ENCODE measurements around the gene STK10.
"Not testable (repeated sequence)": the region's sequence is repeated elsewhere in the genome, so short reads cannot be mapped to it uniquely, and the experiment has no call there.

The STK10 gene

DNA sequence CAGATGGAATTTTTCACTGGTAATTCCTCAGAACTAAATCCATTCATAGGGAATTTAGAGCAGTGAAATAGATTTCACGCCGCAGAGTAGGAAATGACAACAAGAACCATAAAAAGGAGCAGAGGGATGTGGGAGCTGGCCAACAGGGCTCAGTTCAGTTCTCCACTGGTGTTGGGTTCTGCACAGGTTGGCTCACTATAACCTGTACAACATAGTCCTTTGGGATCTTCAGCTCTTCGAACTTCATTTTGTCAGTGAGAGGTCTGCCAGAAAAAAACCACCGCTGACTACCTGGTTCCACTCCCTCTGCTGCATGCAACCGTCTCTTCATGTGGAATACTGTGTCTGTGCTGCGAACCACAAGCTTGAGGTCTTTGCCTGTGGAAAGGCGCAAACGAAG lies 23.7 kb upstream of the STK10 start:
- H3K9ac ChIP-seq (ENCODE audit: low read length) = no peak overlapping the region
- no peaks in the 10 kb centered on the region for H3K9me3 ChIP-seq (ENCODE audit: control insufficient read depth, insufficient read depth, low read depth, low read length)
- peaks cover 48% of the 10 kb centered on the region for H3K36me3 ChIP-seq (ENCODE audit: control insufficient read depth, insufficient read depth, low read length)
- no peak overlapping the region for H3K4me3 ChIP-seq (ENCODE audit: low read depth, low read length)
- H3K27me3 ChIP-seq (ENCODE audit: control insufficient read depth, insufficient read depth, low read length) = no peaks in the 10 kb centered on the region
- no peak overlapping the region for H3K27ac ChIP-seq (ENCODE audit: low read depth, low read length)
- no peaks in the 10 kb centered on the region for H3K4me1 ChIP-seq (ENCODE audit: control insufficient read depth, insufficient read depth, low read length)

- Histone ChIP-seq H3K9ac (ENCODE audit: low read length) (no peak overlapping the region), H3K27me3 (ENCODE audit: control insufficient read depth, insufficient read depth, low read length) (no peaks in the 10 kb centered on the region), H3K4me3 (ENCODE audit: low read depth, low read length) (no peak overlapping the region), H3K4me1 (ENCODE audit: control insufficient read depth, insufficient read depth, low read length) (no peaks in the 10 kb centered on the region), H3K27ac (ENCODE audit: low read depth, low read length) (no peak overlapping the region), H3K9me3 (ENCODE audit: control insufficient read depth, insufficient read depth, low read depth, low read length) (no peaks in the 10 kb centered on the region), H3K36me3 (ENCODE audit: control insufficient read depth, insufficient read depth, low read length) (peaks cover 42% of the 10 kb centered on the region)
Observed at GRCh38 chr5:172209714-172210113, 21.7 kb upstream of the STK10 start.

GRCh38 chr5:172207511-172207910 lies 19.5 kb upstream of the STK10 start:
- Histone ChIP-seq H3K9ac (ENCODE audit: low read length) (no peak overlapping the region), H3K27ac (ENCODE audit: low read depth, low read length) (no peak overlapping the region), H3K4me1 (ENCODE audit: control insufficient read depth, insufficient read depth, low read length) (no peaks in the 10 kb centered on the region), H3K9me3 (ENCODE audit: control insufficient read depth, insufficient read depth, low read depth, low read length) (no peaks in the 10 kb centered on the region), H3K4me3 (ENCODE audit: low read depth, low read length) (no peak overlapping the region), H3K27me3 (ENCODE audit: control insufficient read depth, insufficient read depth, low read length) (no peaks in the 10 kb centered on the region), H3K36me3 (ENCODE audit: control insufficient read depth, insufficient read depth, low read length) (peaks cover 25% of the 10 kb centered on the region)

DNA sequence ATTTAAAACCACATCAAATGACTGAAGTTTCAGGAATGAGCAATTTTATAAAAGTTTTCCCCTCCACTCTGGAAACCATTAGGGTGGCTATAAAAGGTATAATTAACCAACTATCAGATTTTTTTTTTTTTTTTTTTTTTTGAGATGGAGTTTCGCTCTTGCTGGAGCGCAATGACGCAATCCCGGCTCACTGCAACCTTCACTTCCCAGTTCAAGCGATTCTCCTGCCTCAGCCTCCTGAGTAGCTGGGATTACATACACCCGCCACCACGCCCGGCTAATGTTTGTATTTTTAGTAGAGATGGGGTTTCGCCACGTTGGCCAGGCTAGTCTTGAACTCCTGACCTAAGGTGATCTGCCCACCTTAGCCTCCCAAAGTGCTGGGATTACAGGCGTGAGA lies 18.0 kb upstream of the STK10 start:
- H3K27ac ChIP-seq (ENCODE audit: low read depth, low read length); H3K4me1 ChIP-seq (ENCODE audit: control insufficient read depth, insufficient read depth, low read length); H3K9me3 ChIP-seq (ENCODE audit: control insufficient read depth, insufficient read depth, low read depth, low read length); H3K36me3 ChIP-seq (ENCODE audit: control insufficient read depth, insufficient read depth, low read length); H3K4me3 ChIP-seq (ENCODE audit: low read depth, low read length); H3K9ac ChIP-seq (ENCODE audit: low read length); H3K27me3 ChIP-seq (ENCODE audit: control insufficient read depth, insufficient read depth, low read length): not testable (repeated sequence)

DNA sequence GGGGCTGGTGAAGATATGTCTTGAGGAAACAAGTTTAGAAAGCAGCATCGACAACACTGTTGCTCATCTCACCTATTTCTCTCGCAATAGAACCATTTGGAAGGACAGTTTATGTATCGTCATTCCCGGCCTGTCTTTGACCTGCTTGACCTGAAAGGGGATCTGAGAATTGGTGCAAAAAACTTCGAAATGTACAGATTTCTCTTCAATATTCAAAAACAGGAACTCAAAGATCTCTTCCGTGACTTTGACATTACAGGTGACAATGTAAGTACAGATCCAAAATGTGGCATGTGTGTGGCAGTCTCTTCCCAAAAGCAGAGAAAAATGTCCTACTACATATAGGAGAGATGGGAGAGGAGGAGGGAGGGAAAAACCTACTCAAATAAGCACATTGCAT lies 12.5 kb upstream of the STK10 start:
- no peaks in the 10 kb centered on the region for H3K27me3 ChIP-seq (ENCODE audit: control insufficient read depth, insufficient read depth, low read length)
- 0 out of 2 replicates have a peak, but pooled peaks cover 3% of the 10 kb centered on the region for H3K9me3 ChIP-seq (ENCODE audit: control insufficient read depth, insufficient read depth, low read depth, low read length)
- H3K27ac ChIP-seq (ENCODE audit: low read depth, low read length) = no peak overlapping the region
- no peaks in the 10 kb centered on the region for H3K4me1 ChIP-seq (ENCODE audit: control insufficient read depth, insufficient read depth, low read length)
- no peaks in the 10 kb centered on the region for H3K36me3 ChIP-seq (ENCODE audit: control insufficient read depth, insufficient read depth, low read length)
- H3K4me3 ChIP-seq (ENCODE audit: low read depth, low read length) = no peak overlapping the region
- no peak overlapping the region for H3K9ac ChIP-seq (ENCODE audit: low read length)

- H3K9ac ChIP-seq (ENCODE audit: low read length) = no peak overlapping the region
- H3K27me3 ChIP-seq (ENCODE audit: control insufficient read depth, insufficient read depth, low read length) = no peaks in the 10 kb centered on the region
- no peaks in the 10 kb centered on the region for H3K4me1 ChIP-seq (ENCODE audit: control insufficient read depth, insufficient read depth, low read length)
- H3K9me3 ChIP-seq (ENCODE audit: control insufficient read depth, insufficient read depth, low read depth, low read length) = 0 out of 2 replicates have a peak, but pooled peaks cover 3% of the 10 kb centered on the region
- no peak overlapping the region for H3K27ac ChIP-seq (ENCODE audit: low read depth, low read length)
- H3K4me3 ChIP-seq (ENCODE audit: low read depth, low read length) = no peak overlapping the region
- no peaks in the 10 kb centered on the region for H3K36me3 ChIP-seq (ENCODE audit: control insufficient read depth, insufficient read depth, low read length)
Observed at GRCh38 chr5:172199446-172199845, 11.4 kb upstream of the STK10 start.

- not testable (repeated sequence) for H3K36me3 ChIP-seq (ENCODE audit: control insufficient read depth, insufficient read depth, low read length); H3K4me1 ChIP-seq (ENCODE audit: control insufficient read depth, insufficient read depth, low read length); H3K9me3 ChIP-seq (ENCODE audit: control insufficient read depth, insufficient read depth, low read depth, low read length); H3K27ac ChIP-seq (ENCODE audit: low read depth, low read length); H3K27me3 ChIP-seq (ENCODE audit: control insufficient read depth, insufficient read depth, low read length); H3K4me3 ChIP-seq (ENCODE audit: low read depth, low read length); H3K9ac ChIP-seq (ENCODE audit: low read length)
Observed at GRCh38 chr5:172197775-172198174, 9.8 kb upstream of the STK10 start.

DNA sequence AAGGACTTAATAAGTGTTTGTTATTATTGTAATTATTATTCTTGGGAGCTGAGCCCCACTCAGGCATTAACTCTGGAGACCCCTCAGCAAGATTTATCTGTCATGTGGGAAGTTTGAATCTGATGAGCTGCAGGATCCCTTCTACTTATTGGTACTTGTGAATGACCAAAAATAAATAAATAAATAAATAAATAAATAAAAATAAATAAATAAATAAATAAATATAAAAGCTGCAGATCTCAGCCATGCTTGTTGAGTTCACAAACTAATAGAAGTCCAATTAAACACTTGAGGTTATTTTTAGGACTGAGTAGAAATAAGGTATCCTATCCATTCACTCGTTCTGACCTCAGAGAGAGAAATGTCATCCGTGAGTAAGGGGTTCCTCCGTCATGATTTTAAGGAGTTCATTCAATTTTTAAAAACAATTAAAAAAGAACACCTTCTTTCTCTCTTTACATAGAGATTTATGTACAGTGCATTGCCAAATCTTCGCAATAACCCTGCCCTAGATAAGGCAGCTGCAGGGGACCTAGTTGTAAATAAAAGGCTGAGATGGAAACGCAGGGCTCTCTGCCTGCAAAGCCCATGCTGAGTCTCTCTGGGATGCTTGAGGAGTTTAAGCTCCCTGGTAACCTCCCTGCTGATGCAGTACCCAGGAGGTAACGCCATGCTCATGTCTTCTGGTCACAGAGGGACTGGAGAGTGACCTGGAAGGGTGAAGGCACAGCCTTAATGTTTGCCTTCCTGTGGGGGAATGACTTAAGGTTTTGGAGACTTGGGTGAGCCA lies 7.2 kb upstream of the STK10 start:
- no peak overlapping the region for H3K27ac ChIP-seq (ENCODE audit: low read depth, low read length)
- no peak overlapping the region for H3K9ac ChIP-seq (ENCODE audit: low read length)
- H3K4me1 ChIP-seq (ENCODE audit: control insufficient read depth, insufficient read depth, low read length) = no peaks in the 10 kb centered on the region
- no peaks in the 10 kb centered on the region for H3K36me3 ChIP-seq (ENCODE audit: control insufficient read depth, insufficient read depth, low read length)
- 0 out of 2 replicates have a peak, but pooled peaks cover 3% of the 10 kb centered on the region for H3K9me3 ChIP-seq (ENCODE audit: control insufficient read depth, insufficient read depth, low read depth, low read length)
- H3K27me3 ChIP-seq (ENCODE audit: control insufficient read depth, insufficient read depth, low read length) = no peaks in the 10 kb centered on the region
- H3K4me3 ChIP-seq (ENCODE audit: low read depth, low read length) = no peak overlapping the region

GRCh38 chr5:172193872-172194271 lies 5.8 kb upstream of the STK10 start, which contains the start of gene EFCAB9:
TSS of gene EFCAB9 (plus strand) at chr5:172194172. CDS start at chr5:172194173, 1 bp downstream.
- H3K9ac ChIP-seq (ENCODE audit: low read length) = no peak within 1 kb of the TSS
- H3K36me3 ChIP-seq (ENCODE audit: control insufficient read depth, insufficient read depth, low read length) = no peaks in the 10 kb centered on the region
- H3K4me3 ChIP-seq (ENCODE audit: low read depth, low read length) = no peak within 1 kb of the TSS
- no peak within 1 kb of the TSS for H3K27ac ChIP-seq (ENCODE audit: low read depth, low read length)
- no peaks in the 10 kb centered on the region for H3K4me1 ChIP-seq (ENCODE audit: control insufficient read depth, insufficient read depth, low read length)
- no peaks in the 10 kb centered on the region for H3K27me3 ChIP-seq (ENCODE audit: control insufficient read depth, insufficient read depth, low read length)
- H3K9me3 ChIP-seq (ENCODE audit: control insufficient read depth, insufficient read depth, low read depth, low read length) = 0 out of 2 replicates have a peak, but pooled peaks cover 3% of the 10 kb centered on the region

GRCh38 chr5:172189693-172190296 lies 1.8 kb upstream of the STK10 start:
- Histone ChIP-seq H3K9ac (ENCODE audit: low read length) (peak overlapping the region; percentile 44), H3K9me3 (ENCODE audit: control insufficient read depth, insufficient read depth, low read depth, low read length) (no peaks in the 10 kb centered on the region), H3K27ac (ENCODE audit: low read depth, low read length) (no peak overlapping the region), H3K4me3 (ENCODE audit: low read depth, low read length) (peak overlapping the region; percentile 94), H3K27me3 (ENCODE audit: control insufficient read depth, insufficient read depth, low read length) (no peaks in the 10 kb centered on the region), H3K4me1 (ENCODE audit: control insufficient read depth, insufficient read depth, low read length) (peaks cover 13% of the 10 kb centered on the region), H3K36me3 (ENCODE audit: control insufficient read depth, insufficient read depth, low read length) (no peaks in the 10 kb centered on the region)

- H3K27ac ChIP-seq (ENCODE audit: low read depth, low read length) = no peak overlapping the region
Observed at GRCh38 chr5:172188893-172189692, 1.1 kb upstream of the STK10 start.

More at GRCh38 chr5:172188893-172189692, 1.1 kb upstream of the STK10 start:
- Histone ChIP-seq H3K9ac (ENCODE audit: low read length) (peak overlapping the region; percentile 44), H3K36me3 (ENCODE audit: control insufficient read depth, insufficient read depth, low read length) (no peaks in the 10 kb centered on the region), H3K4me1 (ENCODE audit: control insufficient read depth, insufficient read depth, low read length) (peaks cover 16% of the 10 kb centered on the region), H3K27me3 (ENCODE audit: control insufficient read depth, insufficient read depth, low read length) (no peaks in the 10 kb centered on the region), H3K4me3 (ENCODE audit: low read depth, low read length) (peak overlapping the region; percentile 94), H3K9me3 (ENCODE audit: control insufficient read depth, insufficient read depth, low read depth, low read length) (no peaks in the 10 kb centered on the region)
